HG02571 (cell line): ENCODE data around the gene RPS6KA2.

Experiments
- ATAC-seq: cut with Tn5 transposase; IDR thresholded peaks from one replicate; pipeline ENCODE4 v1.9.1; 2021; ENCODE audit warnings: mild to moderate bottlenecking, moderate library complexity; ENCODE audit not compliant: unreplicated experiment

The RPS6KA2 gene

DNA sequence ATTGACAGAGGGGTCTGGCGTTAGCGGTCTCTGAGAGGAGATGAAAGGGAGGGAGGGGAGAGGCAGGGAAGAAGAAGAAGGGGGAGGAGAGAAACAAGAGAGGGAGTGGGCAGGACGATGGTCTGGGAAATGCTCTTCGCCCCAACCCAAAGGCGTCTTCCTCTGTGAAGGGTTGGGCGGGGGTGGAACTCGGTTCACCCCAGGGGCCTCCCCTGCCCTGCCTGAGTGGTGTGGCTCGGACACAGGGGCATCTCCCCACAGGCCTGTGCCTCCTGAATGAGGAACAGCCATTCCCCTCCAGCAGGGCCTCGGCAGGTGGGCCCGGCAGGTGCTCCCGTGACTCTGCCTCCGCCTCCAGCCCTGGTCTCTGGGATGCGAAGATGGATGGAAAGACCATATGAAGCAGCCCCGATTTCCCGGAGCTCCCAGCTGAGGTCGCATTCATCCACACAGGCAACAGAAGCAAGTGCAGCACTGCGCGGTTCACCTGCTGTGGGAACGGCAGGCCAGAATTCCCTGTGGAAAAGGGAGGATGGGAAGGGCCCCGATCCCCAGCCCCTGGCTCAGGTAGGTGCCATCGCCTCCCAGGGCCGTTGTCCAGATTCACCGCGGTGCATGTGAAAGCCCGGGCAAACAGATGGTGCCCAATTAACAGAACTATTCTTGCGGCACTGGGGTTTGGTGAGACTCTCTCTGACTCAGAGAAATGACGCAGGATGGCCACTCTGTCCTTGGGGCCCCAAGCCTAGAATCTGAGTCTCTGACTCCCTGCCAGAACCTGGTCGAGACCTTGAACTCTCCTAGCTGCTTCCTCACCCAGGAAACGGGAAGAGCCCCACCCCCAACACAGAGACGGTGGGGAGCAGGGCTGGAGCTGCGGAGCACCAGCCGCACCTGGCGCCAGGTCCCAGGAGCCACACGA lies 29.4 kb upstream of the RPS6KA2 start:
- ATAC-seq, result no peak

- ATAC-seq, result no peak
These were observed 28.7 kb upstream of the RPS6KA2 start for GRCh38 chr6:166655713-166656229.

DNA sequence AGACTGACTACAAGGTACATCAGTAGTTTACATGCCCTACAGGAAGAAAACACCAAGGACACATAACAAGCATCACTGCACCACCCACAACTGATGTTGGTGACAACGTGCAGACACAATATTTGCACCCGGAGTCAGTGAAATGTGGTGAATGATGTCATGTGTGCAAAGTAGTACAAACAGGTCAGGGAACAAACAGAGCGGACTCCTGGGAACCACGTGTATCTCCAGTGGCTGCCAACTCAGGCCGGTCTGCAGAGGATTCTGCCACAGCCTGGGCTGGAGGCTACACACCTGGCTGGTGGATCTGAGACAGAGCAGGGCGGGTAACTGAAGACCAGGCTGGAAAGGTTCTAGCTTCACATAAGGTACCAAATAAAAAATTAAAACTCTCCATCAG lies 28.2 kb upstream of the RPS6KA2 start:
- ATAC-seq, result no peak

DNA sequence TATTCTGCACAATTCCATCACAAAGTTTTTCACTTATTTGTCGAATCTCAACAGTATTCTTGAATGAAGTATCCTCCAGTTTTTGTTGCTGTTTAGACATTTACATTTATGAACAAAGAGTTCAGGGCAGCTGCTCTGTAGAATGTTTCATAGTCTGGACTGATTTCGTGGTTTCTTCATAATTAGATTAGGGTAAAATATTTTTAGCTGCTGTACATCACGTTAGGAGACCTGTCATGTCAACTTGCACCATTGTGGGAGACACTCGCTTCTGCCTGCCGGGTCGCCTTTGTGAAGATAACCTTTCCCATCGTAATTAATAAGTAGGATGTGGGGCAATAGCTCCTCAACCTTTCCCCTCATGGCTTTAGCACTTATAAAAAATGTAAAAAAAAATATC lies 27.5 kb upstream of the RPS6KA2 start:
- ATAC-seq, result no peak

DNA sequence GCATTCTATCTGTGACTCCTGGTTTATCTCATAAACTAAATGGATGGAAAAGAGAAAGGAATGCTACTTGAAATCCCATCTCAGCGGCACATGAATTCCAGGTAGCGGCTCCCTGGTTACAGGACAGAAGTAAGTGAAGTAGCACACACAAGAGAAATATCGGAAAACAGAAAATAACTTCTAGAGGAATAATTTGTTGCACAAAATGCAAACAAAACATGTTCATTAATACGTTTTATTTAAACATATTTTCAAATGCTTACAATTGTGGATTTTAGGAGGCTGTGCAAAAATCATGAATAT lies 26.5 kb upstream of the RPS6KA2 start:
- no peak for ATAC-seq

- ATAC-seq, result no peak
These were observed 24.1 kb upstream of the RPS6KA2 start for GRCh38 chr6:166650824-166651807.

GRCh38 chr6:166650047-166650446 lies 23.0 kb upstream of the RPS6KA2 start:
- no peak for ATAC-seq

DNA sequence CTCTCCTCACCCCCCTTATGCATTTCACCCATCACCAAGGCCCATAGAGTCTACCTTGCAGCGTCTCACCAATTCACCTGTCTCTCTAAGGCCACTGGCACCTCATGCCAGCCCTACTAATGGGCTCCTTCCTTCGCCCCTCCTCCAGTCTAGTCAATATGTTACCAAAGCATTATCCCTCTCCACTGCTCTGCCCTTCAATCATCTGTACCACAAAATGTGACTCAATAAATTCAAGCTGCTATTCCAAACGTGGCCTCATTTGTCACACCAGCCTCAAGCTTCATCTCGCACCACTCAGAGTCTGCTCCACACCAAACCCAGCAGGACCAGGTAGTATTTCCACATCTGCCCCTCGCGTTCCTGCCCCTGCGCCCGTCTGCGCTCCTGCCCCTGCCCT lies 21.8 kb upstream of the RPS6KA2 start:
- no peak for ATAC-seq

- no peak for ATAC-seq
These were observed 20.8 kb upstream of the RPS6KA2 start for GRCh38 chr6:166647896-166648295.

DNA sequence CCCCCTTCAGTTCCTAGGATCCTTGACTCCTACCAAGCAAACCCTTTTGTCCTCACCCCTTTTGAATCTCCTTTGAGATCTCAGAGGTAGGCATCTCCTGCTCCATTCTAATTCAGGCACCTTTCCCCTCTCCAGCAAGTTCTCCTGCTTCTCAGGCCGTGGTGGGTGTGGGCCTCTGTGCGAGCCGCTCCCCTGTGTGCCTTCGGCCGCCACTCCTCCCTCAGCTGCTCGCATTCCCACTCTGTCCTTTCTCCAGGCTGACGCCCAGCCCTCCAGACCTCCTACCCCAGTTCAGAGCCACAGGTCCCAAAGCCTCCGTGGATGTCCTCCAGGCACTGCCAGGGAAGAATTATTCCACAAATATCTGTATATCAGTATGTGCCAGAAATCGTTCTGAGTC lies 19.7 kb upstream of the RPS6KA2 start:
- no peak for ATAC-seq

GRCh38 chr6:166645896-166646295 lies 18.8 kb upstream of the RPS6KA2 start:
- no peak for ATAC-seq

DNA sequence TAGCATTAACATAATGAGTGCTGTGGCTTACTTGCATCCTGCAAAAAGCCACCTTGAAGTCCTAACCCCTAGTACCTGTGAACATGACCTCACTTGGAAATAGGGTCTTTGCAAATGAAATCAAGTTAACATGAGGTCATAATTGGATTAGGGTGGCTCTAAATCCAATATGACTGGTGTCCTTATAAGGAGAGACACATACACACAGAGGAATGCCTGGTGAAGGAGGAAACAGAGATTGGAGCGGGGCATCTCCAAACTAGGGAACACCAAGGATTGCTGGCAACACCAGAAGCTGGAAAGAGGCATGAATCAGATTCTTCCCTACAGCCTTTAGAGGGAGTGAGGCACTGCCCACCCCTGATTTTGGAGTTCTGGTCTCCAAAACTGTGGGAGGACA lies 17.6 kb upstream of the RPS6KA2 start:
- no peak for ATAC-seq

DNA sequence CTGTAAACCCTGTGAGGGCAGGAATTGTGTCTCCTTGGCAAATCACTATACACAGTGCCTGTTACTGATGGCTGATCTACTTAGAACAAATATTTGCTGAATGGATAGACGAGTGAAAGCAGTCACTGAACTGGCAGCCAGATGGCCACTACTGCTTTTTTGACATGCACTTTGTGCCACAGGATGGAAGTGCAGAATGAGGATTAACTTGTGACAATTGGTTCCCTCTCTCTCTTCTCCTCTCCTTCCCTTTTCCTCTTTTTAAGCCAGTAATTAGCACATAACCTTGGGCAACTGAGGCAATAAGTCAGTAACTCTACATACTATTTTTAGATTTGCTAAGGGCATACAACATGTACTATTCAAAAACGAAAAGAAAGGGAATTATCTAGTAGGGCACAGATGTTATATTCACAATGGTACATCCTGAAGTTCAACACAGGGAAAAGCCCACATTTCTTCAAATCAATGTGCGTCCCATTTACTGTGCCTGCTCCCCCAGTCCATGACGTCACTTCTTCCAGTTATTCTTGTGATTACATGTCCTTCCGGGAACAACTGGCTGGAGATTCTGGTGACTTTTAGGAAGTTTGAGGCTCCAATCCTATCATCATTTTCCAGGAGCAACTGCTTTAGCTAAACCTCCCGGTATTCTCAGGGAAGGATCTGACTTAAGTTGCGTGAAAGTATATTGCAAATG lies 17.0 kb upstream of the RPS6KA2 start:
- ATAC-seq, result no peak

- no peak for ATAC-seq
These were observed 15.6 kb upstream of the RPS6KA2 start for GRCh38 chr6:166642646-166643045.

GRCh38 chr6:166640342-166641043 lies 13.4 kb upstream of the RPS6KA2 start:
- ATAC-seq, result no peak

GRCh38 chr6:166639921-166640320 lies 12.9 kb upstream of the RPS6KA2 start:
- no peak for ATAC-seq

DNA sequence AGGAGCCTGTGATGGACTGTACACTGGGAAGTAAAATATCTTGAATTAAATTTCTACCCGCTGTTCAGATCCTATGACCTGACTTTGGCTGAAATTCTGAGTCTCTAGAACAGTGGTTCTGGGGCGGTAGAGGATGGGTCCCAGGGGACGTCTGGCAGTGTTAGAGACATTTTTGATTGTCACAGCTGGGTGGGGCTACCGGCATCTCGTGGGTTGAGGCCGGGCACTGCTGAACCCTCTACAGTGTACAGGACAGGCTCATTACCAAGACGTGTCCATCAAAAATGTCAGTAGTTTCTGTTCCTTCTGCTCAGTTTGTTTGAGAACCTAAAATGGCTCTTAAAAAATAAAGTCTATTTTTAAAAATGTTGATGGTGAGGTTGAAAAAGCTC lies 11.5 kb upstream of the RPS6KA2 start:
- no peak for ATAC-seq

GRCh38 chr6:166637812-166638572 lies 10.9 kb upstream of the RPS6KA2 start:
- ATAC-seq, result no peak

- no peak for ATAC-seq
These were observed 9.9 kb upstream of the RPS6KA2 start for GRCh38 chr6:166636934-166637333.
